ENCODE data around the gene LRRC27.

Gene LRRC27

GRCh38 chr10:132427006-132427771 is 95.2 kb downstream of the LRRC27 start:
- no peak for DNase-seq (ENCODE audit: low spot score)

- DNase-seq (ENCODE audit: low spot score), result no peak
Measured at GRCh38 chr10:132427939-132428367, 96.0 kb downstream of the LRRC27 start.

GRCh38 chr10:132428486-132428995 is 96.5 kb downstream of the LRRC27 start:
- no peak for DNase-seq (ENCODE audit: low spot score)

Data from hematopoietic multipotent progenitor cell treated with erythropoietin and hydrocortisone succinate and interleukin-3 and kit ligand, for 17 days (in vitro differentiated cells).